Glomerular visceral epithelial cell (primary cell): ENCODE data around the gene UBAC2.
A peak's percentile ranks its signal among the peaks of the same experiment; 100 is the strongest.
"Not testable (repeated sequence)": the region's sequence is repeated elsewhere in the genome, so short reads cannot be mapped to it uniquely, and the experiment has no call there.

ENCODE experiments used
- DNase-seq: peaks from one replicate; pipeline ENCODE4 v3.0.0-alpha.2; 2016; ENCODE audit errors: extremely low spot score

UBAC2 gene

GRCh38 chr13:99214232-99214631, 13.6 kb downstream of the UBAC2 start:
- DNase-seq, result no peak

GRCh38 chr13:99214731-99215130, 14.1 kb downstream of the UBAC2 start:
- no peak for DNase-seq

- no peak for DNase-seq
Measured at GRCh38 chr13:99215184-99215830, 14.7 kb downstream of the UBAC2 start.

- DNase-seq, result no peak
Measured at GRCh38 chr13:99217461-99218110, 16.9 kb downstream of the UBAC2 start.

DNA sequence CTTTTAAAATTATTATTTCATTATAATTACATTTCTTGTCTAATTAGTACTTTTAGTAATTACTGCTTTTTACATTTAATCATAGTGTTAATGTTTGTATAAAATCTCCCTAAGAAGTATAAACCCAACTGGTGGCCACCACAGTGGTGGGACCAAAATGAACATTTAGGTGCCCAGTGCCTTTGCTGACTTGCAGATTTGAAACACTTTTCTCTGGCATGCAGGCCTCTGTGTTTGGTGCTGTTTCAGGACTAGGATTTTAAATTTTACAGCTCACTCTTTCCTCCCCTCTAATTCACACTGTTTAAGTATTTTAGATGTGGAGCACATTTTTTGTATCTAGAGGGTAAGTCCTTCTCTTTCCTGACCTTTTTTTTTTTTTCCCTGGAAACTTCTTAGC, 17.5 kb downstream of the UBAC2 start:
- DNase-seq, result no peak

DNA sequence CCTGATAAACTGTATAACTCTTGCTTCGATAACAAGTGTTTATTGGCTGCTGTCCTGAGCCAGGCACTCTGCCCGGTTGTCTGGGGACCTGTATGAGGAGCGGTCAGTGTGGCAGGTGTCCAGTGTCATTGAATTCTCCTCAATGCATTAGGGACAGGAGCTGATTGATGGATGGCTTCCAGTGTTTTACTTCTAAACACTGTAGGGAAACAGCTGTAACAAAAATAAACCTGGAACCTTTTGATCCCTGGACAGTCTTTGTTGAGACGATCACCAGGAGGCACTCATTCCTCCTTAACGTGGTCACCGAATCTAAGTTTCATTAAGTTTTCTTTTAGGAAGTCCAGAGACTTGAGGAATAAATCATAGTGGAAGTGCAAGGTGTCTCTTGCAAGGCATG, 17.9 kb downstream of the UBAC2 start:
- DNase-seq, result no peak

- DNase-seq, result no peak
Measured at GRCh38 chr13:99218969-99219368, 18.3 kb downstream of the UBAC2 start.

DNA sequence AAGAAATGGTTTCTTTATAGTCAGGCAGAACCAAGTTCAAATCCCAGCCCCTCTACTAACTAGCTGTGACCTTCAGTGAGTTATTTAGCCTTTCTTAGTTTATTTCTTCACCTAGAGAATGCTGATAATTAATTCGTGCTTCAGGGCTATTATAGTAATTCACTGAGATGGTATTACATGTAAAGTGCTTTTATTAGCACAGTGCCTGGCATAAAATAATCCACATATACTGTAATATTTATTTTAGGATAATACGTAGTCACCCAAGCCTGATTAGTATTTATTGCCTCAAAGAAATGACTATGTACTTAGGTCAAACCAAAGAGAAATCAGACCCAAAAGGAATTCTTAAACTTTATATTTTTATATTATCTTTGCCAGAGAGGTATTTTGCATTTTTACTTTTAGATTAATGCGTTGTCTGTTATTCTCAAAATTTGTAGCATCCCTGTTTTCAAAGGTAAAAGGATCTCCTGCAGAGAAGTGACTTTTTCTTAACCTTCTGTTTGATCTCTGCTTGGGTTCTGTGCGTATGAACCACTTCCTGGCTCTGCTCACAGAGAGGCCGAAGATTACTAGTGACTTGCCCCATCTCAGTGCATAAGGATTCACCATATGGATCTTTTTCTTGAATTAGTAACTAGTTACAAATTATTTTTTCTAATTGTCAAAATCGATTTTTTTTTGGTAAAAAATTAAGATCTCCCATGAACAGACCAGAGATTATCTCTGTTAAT, 19.7 kb downstream of the UBAC2 start:
- no peak for DNase-seq

DNA sequence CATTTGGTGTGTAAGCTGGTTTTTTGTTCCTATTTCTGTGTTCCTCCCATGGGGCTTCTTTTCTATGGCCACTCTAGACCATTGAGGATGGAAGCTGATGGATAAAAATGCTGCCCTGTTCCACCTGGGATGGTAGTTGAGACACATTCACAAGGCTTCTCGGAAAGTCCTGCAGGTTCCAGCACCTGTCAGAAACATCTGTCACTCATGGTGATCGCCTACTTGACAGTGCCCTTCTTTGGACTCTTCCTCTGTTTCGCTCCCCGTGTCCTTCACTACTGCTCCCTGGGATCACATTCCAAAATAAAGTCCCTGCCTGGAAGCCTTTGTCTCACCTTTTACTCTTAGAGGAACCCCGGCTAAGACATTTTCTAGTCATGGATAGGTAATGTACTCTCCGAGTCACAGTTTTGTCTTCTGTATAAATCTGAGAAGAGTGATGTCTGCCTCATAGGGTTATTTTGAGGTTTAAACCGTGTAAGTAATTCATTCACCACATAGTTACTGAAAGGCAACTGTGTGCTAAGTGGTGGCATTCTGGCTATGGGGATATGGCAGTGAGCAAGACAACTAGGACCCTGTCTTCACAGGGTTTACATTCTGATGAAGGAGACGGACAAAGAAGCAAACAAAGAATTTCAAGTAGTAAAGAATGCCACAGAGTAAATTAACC, 21.0 kb downstream of the UBAC2 start:
- DNase-seq, result no peak

DNA sequence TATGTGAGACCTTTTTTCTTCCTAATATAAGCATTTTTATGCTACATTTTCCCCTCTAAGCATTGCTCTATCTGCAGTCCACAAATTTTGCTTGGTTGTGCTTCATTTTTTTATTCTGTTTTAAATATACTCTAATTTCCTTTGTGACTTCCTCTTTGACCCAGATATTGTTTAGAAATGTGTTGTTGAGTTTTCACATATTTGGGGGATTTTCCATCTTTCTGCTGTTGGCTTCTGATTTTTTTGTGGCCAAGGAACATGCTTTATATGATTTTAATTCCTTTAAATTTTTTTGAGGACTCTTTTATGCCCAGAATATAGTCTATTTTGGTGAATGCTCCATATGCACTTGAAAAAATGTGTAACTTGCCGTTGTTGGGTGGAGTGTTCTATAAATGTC, 22.9 kb downstream of the UBAC2 start:
- DNase-seq, result no peak

GRCh38 chr13:99224021-99224420, 23.4 kb downstream of the UBAC2 start:
- no peak for DNase-seq

DNA sequence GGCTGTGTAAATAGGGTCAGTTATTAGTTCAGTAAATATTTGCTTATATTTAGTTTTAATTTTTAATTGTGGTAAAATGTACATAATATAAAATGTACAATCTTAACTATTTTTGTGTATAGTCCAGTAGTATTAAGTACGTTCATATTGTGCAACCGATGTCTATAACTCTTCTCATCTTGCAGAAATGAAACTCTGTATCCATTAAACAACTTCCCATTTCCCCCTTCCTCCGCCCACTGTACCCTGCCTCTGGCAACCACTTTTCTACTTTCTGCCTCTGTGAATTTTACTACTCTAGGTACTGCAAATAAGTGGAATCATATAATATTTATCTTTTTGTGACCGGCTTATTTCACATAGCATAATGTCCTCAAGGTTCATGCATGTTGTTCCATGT, 24.4 kb downstream of the UBAC2 start:
- DNase-seq, result no peak

- DNase-seq, result no peak
Measured at GRCh38 chr13:99226513-99226912, 25.9 kb downstream of the UBAC2 start.

- DNase-seq, result no peak
Measured at GRCh38 chr13:99227331-99227900, 26.8 kb downstream of the UBAC2 start.

GRCh38 chr13:99227909-99228688, 27.4 kb downstream of the UBAC2 start:
- DNase-seq, result no peak

DNA sequence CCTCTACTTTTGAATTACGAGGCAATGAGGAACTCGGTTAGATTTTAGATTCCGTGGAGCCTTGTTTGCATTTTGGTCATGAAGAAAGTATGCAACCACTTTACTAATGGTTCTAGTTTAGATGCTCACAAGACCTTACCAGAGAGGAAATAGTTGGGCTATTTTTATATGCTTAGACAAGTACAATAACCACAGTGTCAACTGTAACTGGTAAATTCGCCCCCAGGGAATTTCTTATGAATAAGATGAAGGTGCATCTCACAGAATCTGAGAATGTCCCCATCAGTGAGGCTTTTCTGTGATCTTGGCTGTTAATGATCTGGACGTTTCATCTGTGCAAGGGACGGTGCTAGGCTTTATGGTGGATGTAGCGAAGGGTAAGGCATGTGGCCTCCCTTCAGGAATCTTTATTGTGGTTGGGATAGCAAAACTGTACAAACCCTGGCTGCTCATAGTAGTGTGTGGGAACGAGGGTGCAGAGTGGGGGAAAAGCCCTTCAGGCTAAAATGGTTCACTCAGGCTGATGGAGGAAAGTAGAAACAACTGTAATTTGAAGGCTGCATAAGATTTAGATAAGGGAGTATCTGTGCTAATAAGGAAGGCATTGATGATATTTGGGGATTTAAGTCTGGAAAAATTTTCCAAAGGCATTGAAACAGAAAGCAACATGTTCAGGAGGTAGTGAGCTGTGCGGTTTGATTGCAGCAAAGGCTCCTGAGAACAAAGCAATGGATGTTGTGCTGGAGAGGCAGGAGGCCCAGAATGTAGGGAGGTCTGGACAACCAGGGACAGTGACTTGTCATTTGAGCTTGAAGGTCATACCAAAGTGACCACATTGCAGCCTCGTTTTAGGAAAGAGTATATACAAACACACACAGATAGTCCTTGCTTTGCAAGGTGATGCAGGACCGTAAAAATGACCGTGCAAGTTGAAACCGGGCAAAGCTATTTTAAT, 28.4 kb downstream of the UBAC2 start:
- DNase-seq, result peak; percentile 48

- DNase-seq, result not testable (repeated sequence)
Measured at GRCh38 chr13:99230588-99230987, 29.9 kb downstream of the UBAC2 start.

DNA sequence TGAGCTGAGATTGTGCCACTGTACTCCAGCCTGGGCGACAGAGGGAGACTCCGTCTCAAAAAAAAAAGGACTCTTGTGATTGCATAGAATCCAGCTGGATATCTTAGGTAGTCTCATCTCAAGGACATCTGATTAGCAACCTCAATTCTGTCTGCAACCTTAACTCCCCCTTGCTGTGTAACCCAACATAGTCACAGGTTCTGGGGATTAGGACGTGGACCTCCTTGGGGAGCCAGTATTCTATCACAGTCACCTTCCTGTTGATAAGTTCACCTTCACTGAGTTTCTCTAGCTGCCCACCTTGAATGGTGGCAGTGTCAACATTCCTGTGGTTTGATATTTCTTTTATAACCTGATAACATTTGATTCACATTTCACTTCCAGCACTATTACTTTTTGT, 30.3 kb downstream of the UBAC2 start:
- DNase-seq, result no peak

GRCh38 chr13:99231721-99232120, 31.1 kb downstream of the UBAC2 start:
- no peak for DNase-seq

- no peak for DNase-seq
Measured at GRCh38 chr13:99237981-99238662, 37.5 kb downstream of the UBAC2 start.
